GM21737 (cell line): ENCODE data around the gene H2AZ2.
"Not testable (repeated sequence)": the region's sequence is repeated elsewhere in the genome, so short reads cannot be mapped to it uniquely, and the experiment has no call there.

Experiments
- ATAC-seq: cut with Tn5 transposase; IDR thresholded peaks from one replicate; pipeline ENCODE4 v1.9.1; 2021; ENCODE audit warnings: mild to moderate bottlenecking, moderate library complexity; ENCODE audit not compliant: unreplicated experiment

H2AZ2 gene

DNA sequence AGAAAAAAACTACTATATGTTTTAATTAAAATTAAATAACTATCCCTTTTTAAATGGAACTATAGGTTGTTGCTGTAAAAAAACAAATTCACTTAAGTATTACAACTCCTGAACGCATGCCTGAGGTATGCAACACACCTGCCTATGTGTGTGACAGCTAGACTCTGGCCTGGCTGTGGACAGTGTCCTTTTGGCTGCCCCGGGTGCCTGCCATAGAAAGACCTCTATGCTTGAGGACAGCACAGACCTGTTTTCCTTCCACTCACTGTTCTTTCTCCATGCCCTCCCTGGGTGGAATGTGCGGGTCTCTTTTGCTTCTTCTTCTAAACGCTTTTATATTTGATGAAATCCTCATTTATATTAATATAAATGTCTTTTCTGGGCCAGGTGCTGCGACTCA lies 57.9 kb downstream of the H2AZ2 start:
- no peak for ATAC-seq

DNA sequence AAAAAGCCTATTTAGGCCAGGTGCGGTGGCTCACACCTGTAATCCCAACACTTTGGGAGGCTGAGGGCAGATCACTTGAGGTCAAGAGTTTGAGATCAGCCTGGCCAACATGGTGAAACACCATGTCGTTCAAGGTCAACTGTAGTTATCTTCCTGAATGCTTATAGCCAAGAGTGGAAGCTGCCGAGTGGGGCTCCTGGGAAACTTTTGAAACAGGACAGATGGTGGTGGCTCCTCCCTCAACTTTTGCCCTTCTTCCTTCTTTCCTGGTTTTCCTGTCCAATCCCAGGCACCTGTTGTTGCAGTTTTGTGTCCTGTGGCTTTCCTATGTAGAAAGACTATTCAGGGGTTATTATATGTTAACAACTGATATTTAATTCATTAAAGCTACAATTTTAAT lies 60.1 kb downstream of the H2AZ2 start:
- no peak for ATAC-seq

DNA sequence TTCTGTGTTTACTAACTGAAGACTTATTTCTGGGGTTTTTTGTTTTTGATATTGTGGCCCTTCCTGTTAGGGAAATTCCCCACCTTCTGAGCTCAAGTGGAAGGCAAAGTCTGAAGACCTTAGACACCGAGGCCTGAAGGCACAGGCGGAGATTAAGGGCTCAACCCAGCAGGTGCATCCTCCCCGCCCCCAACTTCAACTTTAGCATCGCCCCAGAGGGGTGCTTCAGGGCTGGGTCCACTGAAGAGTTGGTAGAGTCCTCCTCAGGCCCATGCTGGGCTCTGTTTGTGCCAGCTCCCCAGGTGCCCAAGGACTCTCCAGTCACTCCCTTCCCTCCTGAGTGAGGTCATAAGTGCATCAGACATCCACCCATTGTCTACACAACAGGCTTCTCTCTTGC lies 60.8 kb downstream of the H2AZ2 start:
- ATAC-seq: no peak

DNA sequence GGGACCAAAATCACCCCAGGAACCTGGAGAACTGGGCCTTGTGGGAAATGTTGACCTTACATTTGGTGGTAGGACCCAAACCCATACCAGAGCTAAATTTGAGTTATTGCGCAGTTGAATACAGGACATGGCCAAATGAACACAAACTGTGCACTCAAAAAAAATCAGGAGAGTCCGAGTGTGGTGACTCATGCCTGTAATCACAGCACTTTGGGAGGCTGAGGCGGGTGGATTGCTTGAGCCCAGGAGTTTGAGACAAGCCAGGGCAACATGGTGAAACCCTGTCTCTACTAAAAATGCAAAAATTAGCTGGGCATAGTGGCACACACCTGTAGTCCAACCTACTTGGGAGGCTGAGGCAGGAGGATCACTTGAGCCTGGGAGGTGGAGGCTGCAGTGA lies 62.7 kb downstream of the H2AZ2 start:
- not testable (repeated sequence) for ATAC-seq

DNA sequence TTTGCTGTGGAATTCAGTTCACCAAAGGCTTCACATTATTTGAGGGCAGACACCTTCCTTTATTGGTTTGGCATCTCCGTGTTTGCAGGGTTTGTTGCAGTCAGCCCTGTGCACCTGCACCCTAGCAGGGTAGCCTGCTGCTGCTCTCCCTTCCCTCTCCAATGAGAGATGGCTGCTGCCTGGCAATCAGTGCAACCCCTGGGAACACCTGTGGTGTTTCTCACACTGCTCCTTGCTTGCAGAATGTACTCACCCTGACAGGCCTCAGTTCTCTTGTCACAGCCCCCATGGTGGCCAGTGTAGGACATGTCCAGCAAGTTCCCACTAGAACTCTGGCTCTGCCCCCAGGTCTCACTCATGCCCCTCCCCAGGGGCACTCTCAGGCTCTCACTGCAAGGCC lies 63.5 kb downstream of the H2AZ2 start:
- ATAC-seq: no peak

DNA sequence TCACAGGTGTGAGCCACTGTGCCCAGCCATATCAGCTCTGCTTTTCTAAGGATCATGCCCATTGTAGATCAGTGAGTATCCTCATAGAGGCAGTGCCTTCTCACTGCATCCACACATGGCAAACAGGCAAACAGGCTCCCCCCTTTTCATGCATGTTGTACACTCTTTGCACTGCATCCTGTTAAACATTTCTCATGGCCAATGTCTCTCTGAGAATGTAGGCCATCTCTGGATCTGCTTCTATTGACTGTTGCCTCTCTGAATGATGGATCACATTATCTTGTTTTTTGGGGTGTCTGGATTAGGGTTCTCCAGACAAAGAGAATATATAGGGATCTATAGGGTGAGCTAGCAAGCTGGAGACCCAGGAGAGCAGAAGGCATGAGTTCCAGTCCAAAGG lies 64.5 kb downstream of the H2AZ2 start:
- ATAC-seq: no peak

DNA sequence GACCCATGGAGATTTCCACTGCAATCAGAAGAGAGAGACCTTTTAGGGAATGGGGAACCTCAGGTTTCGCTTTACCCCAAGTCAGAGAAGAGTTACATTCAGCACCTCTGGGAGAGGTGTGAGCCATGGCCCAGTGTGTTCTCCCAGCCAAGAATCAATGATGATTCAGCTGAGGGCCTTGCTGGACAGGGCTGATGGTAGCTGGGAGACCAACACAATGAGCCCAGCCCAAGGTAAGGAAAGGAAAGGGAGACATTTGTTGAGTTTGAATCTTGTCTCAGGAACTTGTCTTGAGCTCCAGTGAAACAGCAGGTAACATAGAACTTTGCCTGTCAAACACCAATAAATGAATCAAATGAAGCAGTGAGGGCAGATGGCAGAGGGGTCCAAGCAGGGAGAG lies 65.4 kb downstream of the H2AZ2 start:
- no peak for ATAC-seq
